Measurements from ENCODE around the gene LGALS9.

DNA sequence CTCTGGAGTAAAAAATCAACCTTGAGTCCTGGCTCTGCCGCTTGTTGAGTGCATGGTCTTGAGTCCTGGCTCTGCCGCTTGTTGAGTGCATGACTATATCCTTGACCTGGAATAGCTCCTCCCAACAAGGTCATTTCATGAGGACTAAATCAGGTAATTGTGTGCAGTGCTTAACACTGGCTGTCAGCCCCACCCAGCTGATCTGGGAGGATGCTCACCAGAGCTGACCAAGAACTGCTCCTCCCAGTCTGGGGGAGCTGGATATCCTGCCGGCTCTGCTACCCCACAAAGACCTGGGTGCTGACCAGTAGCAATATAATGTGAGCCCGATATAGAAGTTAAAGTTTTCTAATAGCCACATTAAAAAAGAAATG lies 20.7 kb upstream of the LGALS9 start:
- TF ChIP-seq, protein P1, sequence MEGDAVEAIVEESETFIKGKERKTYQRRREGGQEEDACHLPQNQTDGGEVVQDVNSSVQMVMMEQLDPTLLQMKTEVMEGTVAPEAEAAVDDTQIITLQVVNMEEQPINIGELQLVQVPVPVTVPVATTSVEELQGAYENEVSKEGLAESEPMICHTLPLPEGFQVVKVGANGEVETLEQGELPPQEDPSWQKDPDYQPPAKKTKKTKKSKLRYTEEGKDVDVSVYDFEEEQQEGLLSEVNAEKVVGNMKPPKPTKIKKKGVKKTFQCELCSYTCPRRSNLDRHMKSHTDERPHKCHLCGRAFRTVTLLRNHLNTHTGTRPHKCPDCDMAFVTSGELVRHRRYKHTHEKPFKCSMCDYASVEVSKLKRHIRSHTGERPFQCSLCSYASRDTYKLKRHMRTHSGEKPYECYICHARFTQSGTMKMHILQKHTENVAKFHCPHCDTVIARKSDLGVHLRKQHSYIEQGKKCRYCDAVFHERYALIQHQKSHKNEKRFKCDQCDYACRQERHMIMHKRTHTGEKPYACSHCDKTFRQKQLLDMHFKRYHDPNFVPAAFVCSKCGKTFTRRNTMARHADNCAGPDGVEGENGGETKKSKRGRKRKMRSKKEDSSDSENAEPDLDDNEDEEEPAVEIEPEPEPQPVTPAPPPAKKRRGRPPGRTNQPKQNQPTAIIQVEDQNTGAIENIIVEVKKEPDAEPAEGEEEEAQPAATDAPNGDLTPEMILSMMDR (conservative IDR thresholded peaks at IDR 0.05 in 1 of 2, IDR thresholded peaks at IDR 0.05 in 1 of 2; ENCODE audit: low read depth in 1 of 2, low read length in 2 of 2): no peak
- TF ChIP-seq EZH2 (IDR thresholded peaks at IDR 0.05; ENCODE audit: low read length, missing control alignments): no peak
